ENCODE measurements around the gene PIK3CB. TPM values are rescaled to one million over a fixed set of nuclear protein-coding genes. Genes with fewer than 3 reads are reported as not detected.

The PIK3CB gene
- 19.3 and 22.0 TPM in 2 replicates for total RNA-seq

DNA sequence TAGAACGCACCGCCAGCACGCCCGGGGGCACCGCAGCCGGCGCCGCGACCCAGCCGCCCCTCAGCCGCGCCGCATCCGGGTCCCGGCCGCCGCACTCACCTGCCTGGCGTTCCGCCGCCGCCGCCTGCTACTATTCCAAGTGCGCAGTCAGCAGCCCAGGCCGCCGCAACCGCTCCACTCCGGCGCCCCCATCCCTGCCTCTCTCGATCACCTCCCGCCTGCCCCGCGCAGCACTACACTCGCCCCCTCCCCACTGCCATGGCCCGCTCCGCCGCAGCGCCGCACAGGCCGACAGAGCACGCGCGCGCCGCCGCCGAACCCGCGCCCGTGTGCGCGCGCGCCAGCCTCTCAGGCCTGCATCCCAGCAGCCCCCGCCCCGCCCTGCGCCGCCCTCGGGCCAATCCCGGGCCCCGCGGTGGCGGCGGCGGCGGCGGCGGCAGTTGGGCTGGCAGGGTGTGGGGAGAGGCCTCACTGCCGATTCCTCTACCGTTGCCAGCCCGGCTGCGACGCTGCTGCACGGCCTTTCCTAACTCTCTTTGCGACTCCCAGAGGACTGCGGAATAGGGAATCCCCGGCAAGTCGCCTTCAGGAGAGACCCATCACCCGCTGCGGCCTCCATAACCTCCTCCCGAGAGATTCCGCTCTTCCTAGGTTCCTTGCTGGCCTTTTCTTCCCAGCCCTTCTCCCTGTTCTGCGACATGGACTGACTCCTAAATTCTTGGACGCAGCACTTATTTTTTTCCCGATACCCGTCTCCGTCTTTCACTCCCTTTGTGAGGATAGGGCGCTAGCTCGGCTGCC, at the start of gene PIK3CB:
PIK3CB (minus strand) TSS at position 333 of the 801 bp plus-strand sequence. CDS start 75,585 bp downstream, outside the sequence.
- Mint-ChIP-seq H3K4me1 (ENCODE audit: low read depth) (peaks cover 22% of the 10 kb centered on the region), H3K36me3 (ENCODE audit: low read depth) (peaks cover 2% of the 10 kb centered on the region), H3K4me3 (peak within 1 kb of the TSS; percentile 94), H3K27me3 (ENCODE audit: insufficient read depth) (no peaks in the 10 kb centered on the region), H3K27ac (peak within 1 kb of the TSS; percentile 94), H3K9me3 (no peaks in the 10 kb centered on the region)
- intact Hi-C loops (cut with micrococcal nuclease): loop anchor here (1.0 to 10.0 kb wide), 9 partner anchors 81 to 662 kb away; partner anchors contain the start of genes CEP70, COPB2, DBR1 and FAIM
- DNase-seq (ENCODE audit: low spot score): peak; percentile 79

DNA sequence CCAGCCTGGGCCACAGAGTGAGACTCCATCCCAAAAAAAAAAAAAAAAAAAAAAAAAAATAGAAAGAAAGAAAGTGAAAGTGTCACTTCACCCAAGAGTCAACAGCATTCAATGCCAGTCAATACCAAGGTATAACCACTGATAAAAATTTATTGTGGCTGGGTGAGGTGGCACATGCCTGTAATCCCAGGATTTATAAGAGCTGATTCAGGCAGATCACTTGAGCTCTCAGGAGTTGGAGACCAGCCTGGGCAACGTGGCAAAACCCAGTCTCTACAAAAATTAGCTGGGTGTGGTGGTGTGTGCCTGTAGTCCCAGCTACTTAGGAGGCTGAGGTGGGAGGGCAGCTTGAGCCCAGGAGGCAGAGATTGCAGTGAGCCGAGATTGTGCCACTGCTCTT, 46.5 kb upstream of the PIK3CB start:
- DNase-seq (ENCODE audit: low spot score): no peak
- peaks cover 2% of the 10 kb centered on the region for H3K9me3 Mint-ChIP-seq
- H3K4me1 Mint-ChIP-seq (ENCODE audit: low read depth): peaks cover under 1% of the 10 kb centered on the region
- H3K36me3 Mint-ChIP-seq (ENCODE audit: low read depth): no peaks in the 10 kb centered on the region
- no peak overlapping the region for H3K27ac Mint-ChIP-seq
- H3K4me3 Mint-ChIP-seq: no peak overlapping the region
- intact Hi-C loops (cut with micrococcal nuclease): no loop called here
- no peaks in the 10 kb centered on the region for H3K27me3 Mint-ChIP-seq (ENCODE audit: insufficient read depth)

GRCh38 chr3:138879541-138880380, 45.0 kb upstream of the PIK3CB start:
- Mint-ChIP-seq H3K9me3 (peaks cover 12% of the 10 kb centered on the region), H3K27me3 (ENCODE audit: insufficient read depth) (no peaks in the 10 kb centered on the region), H3K4me3 (no peak overlapping the region), H3K4me1 (ENCODE audit: low read depth) (peaks cover 8% of the 10 kb centered on the region), H3K27ac (no peak overlapping the region), H3K36me3 (ENCODE audit: low read depth) (no peaks in the 10 kb centered on the region)
- DNase-seq (ENCODE audit: low spot score): no peak
- intact Hi-C loops (cut with micrococcal nuclease): no loop called here

DNA sequence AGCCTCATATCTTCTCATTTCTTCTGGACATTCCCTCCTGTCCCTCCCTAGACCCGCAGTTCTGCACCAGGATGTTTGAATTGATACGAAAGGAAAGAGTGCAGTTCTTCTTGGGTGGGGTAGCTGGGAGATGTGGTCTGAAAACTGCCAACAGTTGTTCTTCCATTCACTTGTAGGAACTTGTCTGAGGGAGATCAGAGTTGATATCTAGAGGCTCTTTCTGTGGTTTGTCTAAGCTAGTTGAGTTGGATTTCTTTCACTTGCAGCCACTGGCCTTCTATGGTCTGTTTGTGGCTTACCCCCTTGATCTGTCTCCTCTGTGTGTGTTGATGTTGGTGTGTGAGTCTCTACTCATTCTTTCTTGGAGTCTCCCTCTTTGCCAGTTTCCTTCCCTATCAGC, 42.5 kb upstream of the PIK3CB start:
- no peak overlapping the region for H3K27ac Mint-ChIP-seq

DNA sequence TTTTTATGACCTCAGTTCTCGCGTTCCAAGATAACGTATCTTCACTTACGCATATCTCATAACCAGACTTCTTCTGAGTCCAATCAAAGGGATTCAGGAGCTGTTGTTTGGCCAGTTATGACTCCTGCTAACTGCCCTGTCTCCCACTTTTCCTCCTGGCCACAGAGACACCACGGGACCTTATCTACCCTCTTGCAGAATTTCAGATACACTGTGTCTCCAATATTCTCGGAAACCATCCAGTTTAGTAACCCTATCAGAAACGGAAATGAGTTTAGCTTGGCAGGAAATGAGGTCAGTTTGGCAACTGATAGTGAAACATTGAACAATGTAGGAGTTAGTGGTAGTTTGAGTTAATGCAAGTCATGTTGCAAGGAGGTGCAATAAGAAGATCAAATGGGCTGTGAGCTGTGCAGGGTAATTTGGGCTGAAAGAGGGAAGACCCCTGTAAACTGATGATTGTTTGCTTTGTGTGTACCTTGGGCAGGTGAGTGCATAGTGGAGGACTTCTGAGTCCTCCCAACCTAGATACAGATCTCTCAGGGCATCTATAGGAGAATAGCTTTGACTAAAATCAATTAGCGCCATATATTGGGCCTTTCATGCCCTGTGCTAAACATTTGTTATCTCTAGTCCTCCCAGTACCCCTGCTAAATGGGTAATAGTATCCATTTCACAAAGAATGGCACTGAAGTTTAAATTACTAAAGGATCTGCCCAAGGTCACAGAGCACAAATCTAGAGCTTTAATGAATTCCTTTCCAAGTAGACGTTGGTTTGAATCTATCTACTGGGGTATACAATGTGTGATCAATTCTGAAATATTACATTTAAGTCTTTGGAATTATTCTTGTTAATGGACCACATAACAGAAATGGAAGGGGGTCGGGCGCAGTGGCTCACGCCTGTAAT, 41.3 kb upstream of the PIK3CB start:
- Mint-ChIP-seq H3K27me3 (ENCODE audit: insufficient read depth) (no peaks in the 10 kb centered on the region), H3K36me3 (ENCODE audit: low read depth) (no peaks in the 10 kb centered on the region), H3K9me3 (peaks cover 12% of the 10 kb centered on the region), H3K4me3 (no peak overlapping the region), H3K27ac (no peak overlapping the region), H3K4me1 (ENCODE audit: low read depth) (peaks cover 8% of the 10 kb centered on the region)
- intact Hi-C loops (cut with micrococcal nuclease): no loop called here
- no peak for DNase-seq (ENCODE audit: low spot score)

More for the DNA sequence above, 42.5 kb upstream of the PIK3CB start:
- H3K9me3 Mint-ChIP-seq: peaks cover 12% of the 10 kb centered on the region
- peaks cover 8% of the 10 kb centered on the region for H3K4me1 Mint-ChIP-seq (ENCODE audit: low read depth)
- H3K36me3 Mint-ChIP-seq (ENCODE audit: low read depth): no peaks in the 10 kb centered on the region
- H3K4me3 Mint-ChIP-seq: no peak overlapping the region
- DNase-seq (ENCODE audit: low spot score): no peak
- intact Hi-C loops (cut with micrococcal nuclease): no loop called here
- H3K27me3 Mint-ChIP-seq (ENCODE audit: insufficient read depth): no peaks in the 10 kb centered on the region

DNA sequence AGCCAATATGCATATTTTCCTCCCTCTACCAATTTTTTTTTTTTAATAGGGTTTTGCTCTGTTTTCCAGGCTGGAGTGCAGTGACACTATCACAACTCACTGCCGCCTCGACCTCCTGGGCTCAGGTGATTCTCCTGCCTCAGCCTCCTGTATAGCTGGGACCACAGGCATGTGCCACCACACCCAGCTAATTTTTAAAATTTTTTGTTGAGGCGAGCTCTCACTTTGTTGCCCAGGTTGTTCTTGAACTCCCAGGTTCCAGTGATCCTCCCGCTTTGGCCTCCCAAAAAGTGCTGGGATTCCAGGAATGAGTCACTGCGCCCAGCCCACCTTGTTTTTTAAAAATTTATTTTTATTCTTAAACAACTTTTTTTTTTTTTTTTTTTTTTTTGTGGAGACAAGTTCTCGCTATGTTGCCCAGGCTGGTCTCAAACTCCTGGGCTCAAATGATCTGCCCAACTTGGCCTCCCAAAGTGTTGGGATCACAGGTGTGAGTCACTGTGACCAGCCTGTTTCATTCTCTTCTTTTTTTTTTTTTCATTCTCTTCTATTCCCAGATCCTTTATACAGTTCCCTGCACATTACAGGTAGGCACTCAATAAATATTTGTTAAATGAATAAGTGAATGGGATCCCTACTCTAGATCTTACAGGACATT, 40.5 kb upstream of the PIK3CB start:
- H3K9me3 Mint-ChIP-seq: peaks cover 12% of the 10 kb centered on the region
- H3K4me3 Mint-ChIP-seq: no peak overlapping the region
- H3K36me3 Mint-ChIP-seq (ENCODE audit: low read depth): no peaks in the 10 kb centered on the region
- peaks cover 8% of the 10 kb centered on the region for H3K4me1 Mint-ChIP-seq (ENCODE audit: low read depth)
- no peaks in the 10 kb centered on the region for H3K27me3 Mint-ChIP-seq (ENCODE audit: insufficient read depth)
- no peak for DNase-seq (ENCODE audit: low spot score)
- intact Hi-C loops (cut with micrococcal nuclease): no loop called here
- H3K27ac Mint-ChIP-seq: no peak overlapping the region

- Mint-ChIP-seq H3K27ac (no peak overlapping the region), H3K27me3 (ENCODE audit: insufficient read depth) (no peaks in the 10 kb centered on the region), H3K36me3 (ENCODE audit: low read depth) (no peaks in the 10 kb centered on the region), H3K4me1 (ENCODE audit: low read depth) (peaks cover 8% of the 10 kb centered on the region), H3K9me3 (peaks cover 12% of the 10 kb centered on the region), H3K4me3 (no peak overlapping the region)
- intact Hi-C loops (cut with micrococcal nuclease): no loop called here
- DNase-seq (ENCODE audit: low spot score): no peak
Measured at GRCh38 chr3:138873471-138874278, 38.9 kb upstream of the PIK3CB start.

DNA sequence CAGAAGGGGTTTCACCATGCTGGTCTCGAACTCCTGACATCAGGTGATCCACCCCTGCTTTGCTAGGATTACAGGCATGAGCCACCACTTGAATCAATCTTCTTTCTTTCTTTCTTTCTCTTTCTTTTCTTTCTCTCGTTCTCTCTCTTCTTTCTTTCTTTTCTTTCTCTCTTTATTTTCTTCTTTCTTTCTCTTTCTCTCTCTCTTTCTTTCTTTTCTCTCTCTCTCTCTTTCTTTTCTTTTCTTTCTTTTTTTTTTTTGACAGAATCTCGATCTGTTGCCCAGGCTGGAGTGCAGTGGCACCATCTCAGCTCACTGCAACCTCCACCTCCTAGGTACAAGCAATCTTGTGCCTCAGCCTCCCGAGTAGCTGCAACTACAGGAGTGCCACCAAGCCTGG, 37.9 kb upstream of the PIK3CB start:
- intact Hi-C loops (cut with micrococcal nuclease): no loop called here
- Mint-ChIP-seq H3K36me3 (ENCODE audit: low read depth) (no peaks in the 10 kb centered on the region), H3K27me3 (ENCODE audit: insufficient read depth) (no peaks in the 10 kb centered on the region), H3K4me3 (no peak overlapping the region), H3K4me1 (ENCODE audit: low read depth) (peaks cover 8% of the 10 kb centered on the region), H3K27ac (no peak overlapping the region), H3K9me3 (peaks cover 12% of the 10 kb centered on the region)
- no peak for DNase-seq (ENCODE audit: low spot score)

GRCh38 chr3:138867996-138868395, 33.3 kb upstream of the PIK3CB start:
- Mint-ChIP-seq H3K9me3 (no peaks in the 10 kb centered on the region), H3K4me3 (no peak overlapping the region), H3K36me3 (ENCODE audit: low read depth) (no peaks in the 10 kb centered on the region), H3K27me3 (ENCODE audit: insufficient read depth) (no peaks in the 10 kb centered on the region), H3K4me1 (ENCODE audit: low read depth) (no peaks in the 10 kb centered on the region), H3K27ac (no peak overlapping the region)
- intact Hi-C loops (cut with micrococcal nuclease): no loop called here
- no peak for DNase-seq (ENCODE audit: low spot score)

DNA sequence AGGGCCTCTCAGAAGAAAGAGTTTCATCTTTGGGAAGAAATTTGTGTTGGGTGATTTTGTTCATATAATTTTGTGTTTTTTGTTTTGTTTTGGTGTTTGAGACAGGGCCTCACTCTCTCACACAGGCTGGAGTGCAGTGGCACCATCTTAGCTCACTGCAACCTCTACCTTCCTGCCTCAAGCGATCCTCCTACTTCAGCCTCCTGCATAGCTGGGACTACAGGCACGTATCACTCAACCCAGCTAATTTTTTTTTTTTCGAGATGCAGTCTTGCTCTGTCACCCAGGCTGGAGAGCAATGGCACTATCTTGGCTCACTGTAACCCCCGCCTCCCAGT, 29.0 kb upstream of the PIK3CB start:
- H3K4me1 Mint-ChIP-seq (ENCODE audit: low read depth): no peaks in the 10 kb centered on the region
- no peaks in the 10 kb centered on the region for H3K36me3 Mint-ChIP-seq (ENCODE audit: low read depth)
- H3K9me3 Mint-ChIP-seq: no peaks in the 10 kb centered on the region
- DNase-seq (ENCODE audit: low spot score): no peak
- H3K27ac Mint-ChIP-seq: no peak overlapping the region
- no peak overlapping the region for H3K4me3 Mint-ChIP-seq
- intact Hi-C loops (cut with micrococcal nuclease): no loop called here
- H3K27me3 Mint-ChIP-seq (ENCODE audit: insufficient read depth): no peaks in the 10 kb centered on the region

DNA sequence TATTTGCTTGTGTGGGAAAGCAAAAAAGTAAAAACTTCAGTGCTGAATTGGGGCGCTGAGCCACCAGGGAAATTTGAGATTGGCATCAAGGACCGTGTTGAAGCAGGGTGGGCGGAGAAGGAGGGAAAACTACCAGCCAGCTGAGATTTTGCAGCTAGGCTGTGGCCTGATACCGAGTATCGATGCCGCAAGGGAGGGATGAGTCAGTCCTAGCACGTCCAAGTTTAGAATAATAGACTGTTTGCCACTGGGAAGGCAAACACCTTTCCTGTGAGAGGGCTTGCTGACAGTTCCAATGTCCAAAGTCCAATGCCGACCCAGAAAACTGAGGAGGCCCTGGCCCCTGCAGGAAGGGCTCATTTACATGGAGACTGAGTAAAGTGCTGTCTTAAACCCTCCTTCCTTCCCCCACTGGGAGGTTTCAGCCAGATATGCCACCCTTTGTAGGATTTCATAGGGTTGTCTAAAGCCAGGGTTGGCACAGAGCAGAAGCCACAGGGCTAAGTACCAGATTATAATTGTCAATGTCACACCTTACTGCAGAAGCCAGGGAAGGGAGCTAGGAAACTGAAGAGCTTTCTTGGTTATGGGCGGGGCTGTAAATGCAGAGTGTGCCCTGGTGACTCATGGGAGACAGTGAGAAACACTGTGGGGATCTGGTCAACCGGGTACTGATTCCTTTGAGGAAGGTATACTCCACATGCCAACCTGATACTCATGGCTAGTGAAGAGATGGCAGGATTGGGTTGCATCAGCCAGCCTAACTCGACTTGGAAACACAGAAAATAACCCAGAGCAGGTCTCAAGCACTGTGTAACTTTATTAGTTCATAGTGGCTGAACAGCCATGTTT, 28.4 kb upstream of the PIK3CB start:
- Mint-ChIP-seq H3K27ac (no peak overlapping the region), H3K4me1 (ENCODE audit: low read depth) (no peaks in the 10 kb centered on the region), H3K9me3 (no peaks in the 10 kb centered on the region), H3K36me3 (ENCODE audit: low read depth) (no peaks in the 10 kb centered on the region), H3K27me3 (ENCODE audit: insufficient read depth) (no peaks in the 10 kb centered on the region), H3K4me3 (no peak overlapping the region)
- intact Hi-C loops (cut with micrococcal nuclease): no loop called here
- DNase-seq (ENCODE audit: low spot score): no peak
